GM12874 (cell line): ENCODE results near the gene SSH3.

ENCODE experiments used
- TF ChIP-seq, protein P1 (sequence below): IDR thresholded peaks from 2 replicates; pipeline ENCODE4 v1.5.1; 2011; ENCODE audit warnings: low read depth, mild to moderate bottlenecking, control low read depth, low read length, moderate library complexity; ENCODE audit not compliant: insufficient read depth

SSH3 gene

DNA sequence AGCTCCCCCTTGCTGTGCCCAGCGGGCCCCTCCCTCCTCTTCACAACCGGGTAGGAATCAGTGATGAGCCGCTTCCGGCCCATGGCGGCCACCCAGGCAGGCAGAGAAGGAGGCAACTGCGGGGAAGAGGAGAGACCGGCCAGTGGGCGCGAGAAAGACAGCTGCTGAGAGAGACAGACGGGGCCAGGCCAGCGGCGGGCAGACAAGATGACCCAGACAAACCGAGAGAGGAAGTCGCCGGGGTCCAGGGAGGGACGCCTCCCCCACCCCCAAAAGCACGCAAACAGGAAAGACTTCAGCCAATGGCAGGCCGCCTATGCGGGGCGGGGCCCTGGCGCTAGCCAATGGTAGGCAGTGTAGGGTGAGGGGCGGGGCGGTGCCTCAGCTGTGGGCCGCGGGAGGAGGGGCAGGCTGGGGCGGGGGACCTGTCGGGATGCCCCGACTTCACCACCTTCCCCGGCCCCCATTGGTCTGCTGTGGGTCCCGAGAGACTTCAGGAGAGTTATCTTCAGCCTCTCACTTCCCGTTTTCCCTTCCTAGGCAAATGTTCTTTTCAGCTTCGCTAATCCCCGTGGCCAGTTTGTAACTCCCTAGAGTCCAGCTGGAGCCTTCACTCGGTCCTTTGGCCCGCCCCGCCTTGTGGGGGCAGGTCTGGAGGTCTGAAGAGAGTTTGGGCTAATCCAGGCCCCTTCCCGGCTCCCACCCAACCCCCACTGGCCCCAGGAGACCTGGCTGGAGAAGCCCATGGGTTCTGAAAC lies 50.2 kb downstream of the SSH3 start, which contains the start of gene POLD4:
TSS of gene POLD4 (minus strand) at position 230 of the 758 bp plus-strand sequence. CDS start at position 83, 147 bp downstream.
- TF ChIP-seq, protein P1, sequence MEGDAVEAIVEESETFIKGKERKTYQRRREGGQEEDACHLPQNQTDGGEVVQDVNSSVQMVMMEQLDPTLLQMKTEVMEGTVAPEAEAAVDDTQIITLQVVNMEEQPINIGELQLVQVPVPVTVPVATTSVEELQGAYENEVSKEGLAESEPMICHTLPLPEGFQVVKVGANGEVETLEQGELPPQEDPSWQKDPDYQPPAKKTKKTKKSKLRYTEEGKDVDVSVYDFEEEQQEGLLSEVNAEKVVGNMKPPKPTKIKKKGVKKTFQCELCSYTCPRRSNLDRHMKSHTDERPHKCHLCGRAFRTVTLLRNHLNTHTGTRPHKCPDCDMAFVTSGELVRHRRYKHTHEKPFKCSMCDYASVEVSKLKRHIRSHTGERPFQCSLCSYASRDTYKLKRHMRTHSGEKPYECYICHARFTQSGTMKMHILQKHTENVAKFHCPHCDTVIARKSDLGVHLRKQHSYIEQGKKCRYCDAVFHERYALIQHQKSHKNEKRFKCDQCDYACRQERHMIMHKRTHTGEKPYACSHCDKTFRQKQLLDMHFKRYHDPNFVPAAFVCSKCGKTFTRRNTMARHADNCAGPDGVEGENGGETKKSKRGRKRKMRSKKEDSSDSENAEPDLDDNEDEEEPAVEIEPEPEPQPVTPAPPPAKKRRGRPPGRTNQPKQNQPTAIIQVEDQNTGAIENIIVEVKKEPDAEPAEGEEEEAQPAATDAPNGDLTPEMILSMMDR = no peak

- TF ChIP-seq, protein P1 = no peak
Measured at GRCh38 chr11:67354075-67355022, 51.0 kb downstream of the SSH3 start.

DNA sequence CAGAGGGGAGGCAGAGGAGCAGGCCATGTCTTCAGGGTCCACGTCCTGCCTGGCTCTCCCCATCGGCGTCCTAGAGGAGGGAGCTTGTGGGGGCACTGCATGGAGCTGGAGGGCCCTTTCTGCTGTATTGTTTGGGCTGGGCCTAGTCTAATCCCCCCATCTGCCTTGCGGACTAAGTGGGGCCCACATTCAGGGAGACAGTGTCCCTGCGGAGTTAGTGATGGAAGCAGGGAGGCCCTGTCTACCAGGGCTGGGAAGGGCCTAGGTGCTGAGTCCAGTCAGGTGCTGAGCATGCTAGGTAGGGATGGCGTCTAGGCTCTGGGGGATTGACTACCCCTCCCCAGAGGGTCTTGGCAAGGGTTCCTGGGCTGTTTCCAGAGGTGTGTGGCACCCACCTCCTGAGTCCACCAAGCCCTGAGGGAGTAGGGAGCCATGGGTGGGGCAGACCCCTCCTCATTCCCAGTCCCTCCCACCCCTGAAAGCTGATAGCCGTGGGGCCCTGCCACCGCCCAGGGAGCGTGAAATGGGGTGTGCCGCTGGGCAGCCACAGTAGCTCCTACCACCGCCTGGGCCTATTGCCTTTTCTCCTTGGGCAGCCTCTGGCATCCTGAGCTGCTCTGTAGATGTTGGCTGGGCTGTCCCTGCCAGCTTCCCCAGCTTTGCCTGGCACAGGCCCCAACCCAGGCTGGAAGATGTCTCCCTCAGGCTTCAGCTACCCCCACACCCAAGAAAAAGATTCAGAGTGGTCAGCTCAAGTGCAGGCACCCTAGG lies 51.9 kb downstream of the SSH3 start:
- TF ChIP-seq, protein P1 = no peak

- TF ChIP-seq, protein P1 = no peak
Measured at GRCh38 chr11:67355794-67356386, 52.6 kb downstream of the SSH3 start.

GRCh38 chr11:67356387-67356863 lies 53.1 kb downstream of the SSH3 start:
- TF ChIP-seq, protein P1 = no peak

DNA sequence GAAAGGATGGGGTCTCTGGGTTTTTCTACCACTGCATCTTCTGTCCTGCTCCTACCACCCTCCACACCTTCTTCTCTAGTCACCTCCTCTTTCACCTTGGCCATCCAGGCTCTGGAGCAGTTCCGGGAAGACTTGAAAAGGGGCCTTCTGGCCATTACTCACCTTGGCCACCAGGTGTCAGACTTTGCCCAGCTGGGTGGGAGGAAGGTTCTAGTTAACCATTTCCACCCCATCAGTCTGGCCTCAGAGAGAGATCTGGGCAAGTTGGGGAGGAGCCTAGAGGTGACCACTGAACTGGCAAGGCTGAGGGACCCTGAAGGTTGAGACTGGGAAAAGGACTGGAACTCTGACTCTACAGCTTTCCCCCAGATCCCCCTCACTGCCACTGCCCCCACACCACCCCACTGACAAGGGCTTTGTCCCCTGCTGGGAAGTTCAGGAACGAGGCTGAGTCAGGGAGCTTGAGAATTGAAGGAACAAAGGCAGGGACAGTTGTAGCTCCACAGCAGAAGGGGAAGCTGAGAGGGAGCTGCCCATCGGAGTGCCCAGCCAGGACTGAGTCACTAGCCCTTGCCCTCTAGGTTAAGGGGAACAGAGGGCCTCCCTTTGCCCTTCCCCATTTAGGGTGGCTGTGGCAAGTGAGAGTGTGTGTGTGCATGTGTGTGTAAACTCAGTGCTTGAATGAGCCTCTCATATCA lies 53.7 kb downstream of the SSH3 start:
- TF ChIP-seq, protein P1 = peak; percentile 91
